Hematopoietic multipotent progenitor cell treated with erythropoietin and hydrocortisone succinate and interleukin-3 and kit ligand, for 15 days (in vitro differentiated cells): Measurements from ENCODE around the gene TESK1.

Experiments
- DNase-seq: peaks from one replicate; pipeline ENCODE4 v3.0.0-alpha.2; 2015; ENCODE audit warnings: low spot score

The TESK1 gene

DNA sequence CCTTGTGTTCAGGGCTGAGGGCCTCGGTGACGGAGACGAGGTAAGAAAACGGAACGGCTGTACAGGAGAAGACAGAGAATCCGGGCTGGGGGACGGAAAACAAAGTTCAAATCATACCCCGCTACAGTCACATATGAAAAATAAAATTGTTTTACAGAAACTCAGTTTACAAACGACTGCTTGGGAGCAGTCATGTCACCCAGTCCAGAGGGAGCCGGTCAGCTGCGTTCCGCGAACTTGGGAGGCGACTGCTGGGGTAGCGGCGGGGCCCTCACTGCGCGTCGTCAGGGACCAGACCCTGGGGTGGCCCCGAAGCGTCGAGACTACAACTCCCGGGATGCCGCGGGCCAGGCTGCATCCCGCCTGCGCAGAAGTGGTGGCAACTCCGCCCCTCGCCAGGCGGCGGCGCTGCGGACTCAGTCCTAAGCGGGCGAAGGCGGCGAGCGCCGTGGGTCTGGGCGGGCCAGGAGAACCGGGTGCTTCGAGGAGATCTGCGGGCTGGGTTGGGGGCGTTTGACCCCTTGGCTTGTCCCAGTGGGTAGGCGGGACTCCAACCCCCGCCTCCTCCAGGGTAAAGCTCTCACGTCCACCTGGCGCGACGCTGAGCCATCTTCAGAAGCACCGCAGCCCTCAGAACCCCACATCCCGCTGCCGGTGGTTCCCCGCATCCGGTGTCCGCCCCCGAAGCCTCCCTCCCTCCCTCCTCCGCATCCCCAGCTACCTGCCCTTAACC lies 41.6 kb downstream of the TESK1 start:
- DNase-seq, result peak; percentile 86

DNA sequence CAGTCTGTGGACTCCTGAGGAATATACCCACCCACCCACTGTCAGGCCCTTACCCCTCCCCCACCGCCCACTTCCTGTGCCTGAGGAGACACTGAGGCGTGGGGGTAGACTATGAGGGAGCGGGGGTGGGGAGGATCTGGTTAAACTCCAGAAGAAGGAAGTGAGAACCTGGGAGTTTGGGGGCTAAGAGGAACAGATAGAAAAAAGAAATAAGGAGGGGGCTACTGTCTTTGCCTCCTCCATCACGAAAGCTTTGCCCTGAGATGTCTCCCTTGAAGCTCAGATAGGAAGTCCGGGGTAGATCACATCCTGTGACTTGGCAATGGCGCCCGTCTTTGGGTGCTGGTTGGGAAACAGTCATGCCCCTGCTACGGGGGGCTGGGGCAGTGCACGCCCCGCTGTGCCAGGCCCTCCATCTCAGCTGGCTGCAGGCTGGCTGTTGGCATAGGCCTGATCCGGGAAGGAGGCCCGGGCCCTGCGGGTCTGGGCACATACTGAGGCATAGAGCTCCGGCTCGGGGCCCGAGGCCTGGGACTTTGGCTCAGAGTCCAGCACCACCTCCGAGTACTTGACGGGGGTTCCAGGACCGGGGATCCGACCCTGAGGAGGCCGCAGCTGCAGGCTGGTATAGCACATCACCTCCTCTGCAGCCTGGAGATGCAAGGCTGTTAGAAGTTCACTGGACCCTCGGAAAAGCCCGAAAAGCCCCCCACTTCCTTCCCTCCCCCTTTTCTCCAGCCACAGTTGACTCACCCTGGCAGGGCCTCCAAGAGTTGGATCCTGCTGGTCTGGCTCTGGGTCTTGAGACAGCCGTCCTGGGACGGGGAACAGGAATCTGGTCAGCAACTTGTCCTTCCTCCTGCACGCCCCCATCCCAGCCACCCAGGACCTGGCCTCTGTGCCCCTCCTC lies 44.6 kb downstream of the TESK1 start:
- DNase-seq, result no peak

DNA sequence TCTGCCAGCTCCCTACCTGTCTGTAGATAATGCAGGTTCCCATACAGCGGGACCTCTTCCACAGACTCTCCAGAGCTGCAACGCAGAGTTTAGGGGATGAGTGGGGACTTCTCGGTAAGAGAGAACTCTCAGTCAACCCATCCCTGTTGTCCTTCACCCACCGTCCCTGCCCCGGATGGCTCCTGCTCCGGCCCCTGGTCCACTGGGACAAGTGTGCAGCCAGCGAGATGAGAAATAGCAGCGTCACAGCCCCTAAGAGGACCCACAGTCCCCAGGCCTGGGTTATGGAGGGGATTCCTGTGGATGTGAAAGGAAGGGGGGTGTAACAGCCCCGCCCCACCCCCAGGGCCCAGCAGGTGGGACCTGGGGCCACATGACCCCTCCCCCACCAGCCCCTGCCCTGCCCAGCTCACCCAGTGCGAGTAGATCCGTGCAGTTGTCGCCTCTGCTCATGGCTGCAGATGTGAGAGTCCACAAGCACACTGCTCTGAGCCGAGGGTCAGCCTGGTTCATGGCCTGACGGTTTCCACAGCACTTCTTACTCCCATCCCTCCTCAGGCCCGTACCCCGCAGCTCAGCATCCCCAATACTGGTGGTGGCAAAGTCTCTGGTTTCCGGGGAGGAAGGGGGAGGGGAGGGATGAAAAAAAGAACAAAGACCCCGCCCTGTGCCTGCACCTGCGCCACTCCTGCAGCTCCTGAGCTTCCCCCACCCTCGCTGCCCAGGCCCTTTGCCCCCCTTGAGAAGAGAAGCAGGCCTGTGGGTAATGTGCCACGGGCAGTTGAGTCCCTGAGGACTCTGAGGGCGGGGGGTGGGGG lies 45.5 kb downstream of the TESK1 start, which contains the start of gene SIT1:
SIT1 (minus strand) TSS at position 591 of the 818 bp plus-strand sequence; CDS start at position 513, 78 bp downstream.
- no peak for DNase-seq

DNA sequence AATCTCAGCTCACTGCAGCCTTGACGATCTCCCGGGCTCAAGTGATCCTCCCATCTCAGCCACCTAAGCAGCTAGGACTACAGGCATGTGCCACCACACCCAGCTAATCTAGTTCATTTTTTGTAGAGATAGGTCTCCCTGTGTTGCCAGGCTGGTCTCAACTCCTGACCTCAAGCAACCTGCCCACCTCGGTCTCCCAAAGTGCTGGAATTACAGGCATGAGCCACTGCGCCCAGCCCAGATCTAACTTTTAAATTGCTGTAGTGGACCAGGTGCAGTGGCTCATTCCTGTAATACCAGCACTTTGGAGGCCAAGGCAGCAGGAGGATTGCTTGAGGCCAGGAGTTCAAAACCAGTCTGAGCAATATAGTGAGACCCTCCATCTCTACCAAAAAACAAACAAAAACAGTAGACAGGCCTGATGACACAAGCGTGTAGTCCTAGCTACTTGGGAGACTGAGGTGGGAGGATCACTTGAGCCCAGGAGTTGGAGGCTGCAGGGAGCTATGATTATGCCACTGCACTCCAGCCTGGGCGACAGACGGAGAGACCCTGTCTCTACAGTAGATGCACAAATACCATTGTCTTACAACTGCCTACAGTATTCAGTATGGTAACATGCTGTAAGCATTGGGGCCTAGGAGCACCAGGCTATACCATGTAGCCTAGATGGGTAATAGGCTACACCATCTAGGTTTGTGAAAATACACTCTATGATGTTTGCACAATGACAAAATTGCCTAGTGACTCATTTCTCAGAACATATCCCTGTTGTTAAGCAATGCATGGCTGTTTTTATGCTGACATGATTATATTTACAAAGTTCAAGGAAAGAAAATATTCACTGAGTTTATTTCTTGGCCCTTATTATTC lies 47.1 kb downstream of the TESK1 start:
- no peak for DNase-seq

DNA sequence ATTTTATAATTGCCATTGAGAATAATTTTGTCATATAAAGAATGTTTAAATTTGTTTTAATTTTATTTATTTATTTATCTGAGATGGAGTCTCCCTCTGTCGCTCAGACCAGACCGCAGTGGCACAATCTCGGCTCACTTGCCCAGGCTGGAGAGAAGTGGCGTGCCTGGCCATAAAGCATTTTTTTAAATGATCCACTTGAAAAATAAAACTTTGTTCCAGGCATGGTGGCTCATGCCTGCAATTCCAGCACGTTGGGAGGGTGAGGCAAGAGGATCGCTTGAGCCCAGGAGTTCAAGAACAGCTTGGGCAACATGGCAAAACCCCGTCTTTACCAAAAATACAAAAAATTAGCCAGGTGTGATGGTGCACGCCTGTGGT lies 47.8 kb downstream of the TESK1 start:
- no peak for DNase-seq

DNA sequence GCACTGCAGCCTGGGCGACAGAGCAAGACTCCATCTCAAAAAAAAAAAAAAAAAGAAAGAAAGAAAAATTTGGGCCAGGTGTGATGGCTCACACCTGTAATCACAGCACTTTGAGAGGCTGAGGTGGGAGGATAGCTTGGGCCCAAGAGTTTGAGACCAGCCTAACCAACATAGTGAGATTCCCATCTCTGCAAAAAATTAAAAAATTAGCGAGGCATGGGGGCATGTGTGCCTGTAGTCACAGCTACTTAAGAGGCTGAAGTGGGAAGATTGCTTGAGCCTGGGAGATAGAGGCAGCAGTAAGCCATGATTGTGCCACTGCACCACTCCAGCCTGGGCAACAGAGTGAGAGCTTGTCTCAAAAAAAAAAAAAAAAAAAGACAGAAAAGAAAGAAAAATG lies 48.5 kb downstream of the TESK1 start:
- DNase-seq, result no peak

DNA sequence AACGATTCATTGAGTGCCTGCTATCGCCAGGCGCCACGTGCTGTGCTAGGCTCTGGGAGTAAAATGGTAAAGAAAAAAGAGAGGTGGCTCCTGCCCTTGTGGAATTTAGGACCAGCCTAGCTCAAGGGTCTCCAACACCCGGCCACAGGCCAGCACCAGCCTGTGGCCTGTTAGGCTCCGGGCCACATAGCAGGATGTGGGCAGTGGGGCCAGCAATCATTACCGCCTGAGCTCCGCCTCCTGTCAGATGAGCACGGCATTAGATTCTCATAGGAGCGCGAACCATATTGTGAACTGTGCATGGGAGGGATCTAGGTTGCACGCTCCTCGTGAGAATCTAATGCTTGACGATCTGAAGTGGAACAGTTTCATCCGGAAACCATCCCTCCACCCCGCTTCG lies 51.3 kb downstream of the TESK1 start:
- DNase-seq, result no peak

DNA sequence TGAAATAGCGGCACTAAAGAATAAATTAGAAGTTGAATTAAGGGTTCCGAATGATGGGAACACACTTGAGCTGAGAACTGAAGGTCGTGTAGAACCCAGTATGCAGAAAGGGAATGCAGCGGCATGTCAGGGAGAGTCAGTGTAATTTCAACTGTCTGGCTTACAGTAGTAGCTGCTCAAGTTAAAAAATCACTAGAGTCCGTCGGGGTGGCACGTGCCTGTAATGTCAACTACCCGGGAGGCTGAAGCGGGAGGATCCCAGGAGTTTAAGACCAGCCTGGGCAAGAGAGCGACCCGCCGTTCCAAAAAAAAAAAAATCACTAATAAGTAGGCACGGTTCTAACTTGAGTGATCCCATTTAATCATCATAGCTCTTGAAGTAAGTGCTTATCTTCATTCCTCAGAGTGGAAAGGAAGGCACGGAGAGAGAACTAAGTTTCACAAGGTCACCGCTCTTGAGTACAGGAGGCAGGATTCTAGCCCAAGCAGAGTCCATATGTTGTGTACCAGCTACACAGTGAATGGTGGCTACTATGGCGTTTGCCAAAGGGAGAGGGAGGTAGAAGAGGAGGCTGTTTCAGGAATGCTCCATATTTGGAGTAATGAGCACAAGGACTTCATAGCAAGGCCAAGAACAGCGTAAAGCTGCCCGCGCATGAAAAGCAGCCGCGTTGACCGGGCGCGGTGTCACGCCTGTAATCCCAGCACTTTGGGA lies 51.9 kb downstream of the TESK1 start:
- no peak for DNase-seq

DNA sequence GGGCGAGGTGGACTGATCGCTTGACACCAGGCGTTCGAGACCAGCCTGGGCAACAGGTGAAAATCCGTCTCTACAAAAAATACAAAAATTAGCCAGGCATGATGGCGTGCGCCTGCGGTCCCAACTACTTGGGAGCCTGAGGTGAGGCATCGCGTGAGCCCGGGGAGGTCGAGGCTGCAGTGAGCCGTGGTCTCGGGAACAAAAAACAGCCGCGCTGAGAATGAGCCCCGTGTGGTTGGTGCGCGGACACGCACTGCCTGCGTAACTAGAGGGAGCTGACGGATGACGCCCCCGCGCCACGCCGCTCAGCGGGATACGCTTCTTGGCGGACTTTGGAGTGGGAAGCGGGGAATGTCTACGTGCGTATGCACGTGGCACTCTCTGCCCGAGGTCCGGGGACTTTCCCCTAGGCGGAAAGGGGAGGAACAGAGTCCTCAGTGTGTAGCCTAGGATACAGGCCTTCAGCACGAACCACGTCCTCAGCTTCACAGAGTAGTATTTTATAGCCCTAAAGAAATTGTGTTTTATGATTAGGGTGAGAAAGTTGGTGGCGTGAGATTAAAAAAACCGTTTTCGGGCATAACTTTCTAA lies 52.6 kb downstream of the TESK1 start, which contains the start of gene RMRP:
RMRP (minus strand) TSS at position 474 of the 591 bp plus-strand sequence.
- DNase-seq, result peak; percentile 97

DNA sequence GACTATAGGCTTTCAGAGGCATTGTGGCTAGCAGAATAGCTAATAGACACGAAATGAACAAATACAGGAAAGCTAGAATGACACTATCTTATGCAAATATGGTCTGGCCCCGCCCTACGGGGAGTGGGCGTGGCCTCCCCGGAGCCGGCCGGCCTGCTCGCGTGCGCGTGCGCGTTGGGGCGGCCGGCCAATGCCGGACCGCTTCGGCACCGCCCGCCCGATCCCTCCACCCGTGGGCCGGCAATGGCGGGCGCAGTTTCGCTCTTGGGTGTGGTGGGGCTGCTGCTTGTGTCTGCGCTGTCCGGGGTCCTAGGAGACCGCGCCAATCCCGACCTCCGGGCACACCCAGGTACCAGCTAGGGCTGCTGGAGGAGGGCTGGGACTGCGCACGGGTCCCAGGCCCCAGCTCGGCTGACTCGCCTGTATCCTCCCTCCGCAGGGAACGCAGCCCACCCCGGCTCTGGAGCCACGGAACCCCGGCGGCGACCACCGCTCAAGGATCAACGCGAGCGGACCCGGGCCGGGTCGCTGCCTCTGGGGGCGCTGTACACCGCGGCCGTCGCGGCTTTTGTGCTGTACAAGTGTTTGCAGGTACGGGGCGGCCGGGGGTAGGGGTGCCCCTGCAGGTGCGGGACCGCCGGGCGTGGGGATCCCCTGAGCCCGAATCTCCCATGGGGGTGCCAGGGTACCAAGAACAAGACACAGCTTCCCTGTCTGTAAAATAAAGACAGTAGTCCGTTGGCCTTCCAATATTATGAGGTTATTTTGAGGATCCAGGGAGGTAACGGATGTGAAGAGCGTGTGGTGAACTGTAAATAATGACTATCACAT lies 53.3 kb downstream of the TESK1 start, which contains the start of gene CCDC107:
CCDC107 (plus strand) TSS at position 156 of the 831 bp plus-strand sequence; CDS start at position 244, 88 bp downstream.
- DNase-seq, result peak; percentile 92

DNA sequence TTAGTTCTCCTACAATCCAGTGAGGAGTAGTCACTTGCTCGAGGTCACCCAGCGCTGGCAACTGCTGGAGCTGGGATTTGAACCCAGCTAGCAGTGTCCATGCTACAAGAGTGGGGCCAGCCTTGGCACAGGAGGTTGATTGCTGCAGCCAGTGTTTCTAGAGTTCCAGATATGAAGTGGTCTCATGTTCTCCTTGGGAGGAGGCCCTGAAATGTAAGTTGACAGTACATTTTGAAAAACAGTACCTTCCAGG lies 53.8 kb downstream of the TESK1 start:
- no peak for DNase-seq

DNA sequence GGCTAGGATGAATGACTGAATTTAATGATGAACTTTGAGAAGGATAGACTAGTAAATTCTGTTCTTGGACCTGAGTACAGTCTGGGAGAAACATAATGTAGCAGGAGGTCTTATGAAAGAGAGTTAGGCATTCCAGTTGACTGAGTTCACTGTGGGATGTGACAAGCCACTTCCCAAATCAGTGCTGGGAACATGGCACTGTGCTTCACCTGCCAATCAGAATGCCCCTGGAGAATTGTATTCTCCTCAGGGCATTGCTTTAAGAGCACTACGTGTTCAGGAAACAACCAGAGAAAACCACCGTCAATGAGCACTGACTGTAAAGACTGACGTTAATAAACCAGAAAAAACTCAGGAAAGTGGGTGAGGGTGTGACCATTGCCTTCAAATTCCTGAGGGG lies 54.3 kb downstream of the TESK1 start:
- DNase-seq, result no peak
